Endothelial cell of umbilical vein (primary cell): ENCODE data around the gene ARSB. TPM values are rescaled to one million over a fixed set of nuclear protein-coding genes. Genes with fewer than 3 reads are reported as not detected.

Experiments used
- BruUV-seq: library from RNA; stranded (reverse); fragments of 400-500 nt; replicated peaks from 2 replicates; lab custom pipeline; 2021; lab: Mats Ljungman, UMichigan
- CTCF ChIA-PET: fragments of 300-600, 350-600 bp; sonication (Branson Sonifier 250); formaldehyde crosslinking; loops from one replicate; lab custom pipeline; 2021; ENCODE audit warnings: antibody characterized with exemption, inconsistent platforms; lab: Charles Lee
- POLR2A ChIA-PET: fragments of 300-600, 350-600 bp; sonication (Branson Sonifier 250); formaldehyde crosslinking; loops from one replicate; lab custom pipeline; 2021; ENCODE audit warnings: antibody characterized with exemption, inconsistent platforms; lab: Charles Lee
- DNase-seq: peaks from one replicate; pipeline ENCODE4 v3.0.0-alpha.2; 2011; ENCODE audit warnings: low read depth, low spot score
- FAIRE-seq: peaks from 2 replicates; lab custom pipeline; 2011; peaks lifted over from hg19 to GRCh38; lab: Jason Lieb, UNC
- H2AFZ ChIP-seq: 2 replicates; pipeline ENCODE4 v1.6.0; 2012; ENCODE audit warnings: low read depth, low read length, control low read depth, inconsistent platforms
- H3K27ac ChIP-seq: 2 replicates; pipeline ENCODE4 v1.5.1; 2011; ENCODE audit warnings: low read depth, mild to moderate bottlenecking, control low read depth, low read length, moderate library complexity; ENCODE audit not compliant: insufficient read depth
- H3K27me3 ChIP-seq, 2 experiments: 2 replicates each; pipeline versions ENCODE4 v1.6.0 to v1.6.1; 2011; ENCODE audit warnings: low read length in 2 of 2, mixed read lengths in 1 of 2; ENCODE audit not compliant: control insufficient read depth in 2 of 2, insufficient read depth in 2 of 2
- H3K36me3 ChIP-seq, 2 experiments: 2 replicates in 1 of 2; 3 replicates in 1 of 2; pipeline ENCODE4 v1.5.1; 2011; ENCODE audit warnings: low read length in 2 of 2, mild to moderate bottlenecking in 1 of 2, moderate library complexity in 1 of 2; ENCODE audit not compliant: control insufficient read depth in 2 of 2, insufficient read depth in 2 of 2; ENCODE audit errors: extremely low read depth in 1 of 2
- H3K4me1 ChIP-seq: 3 replicates; pipeline ENCODE4 v1.5.1; 2011; ENCODE audit warnings: mild to moderate bottlenecking, low read length; ENCODE audit not compliant: control insufficient read depth, insufficient read depth; ENCODE audit errors: extremely low read depth
- H3K4me2 ChIP-seq: 2 replicates; pipeline ENCODE4 v1.6.1; 2011; ENCODE audit warnings: low read length, control low read depth, mixed read lengths; ENCODE audit not compliant: insufficient read depth
- H3K4me3 ChIP-seq, 3 experiments: fragments of 200-600 bp in 1 of 3; sonication (generic), shearing (Covaris generic) in 1 of 3; replicated peaks in 1 of 3; 2 replicates each; pipeline ENCODE4 v1.5.1; 2011 to 2016; ENCODE audit warnings: control low read depth in 3 of 3, low read length in 3 of 3, mild to moderate bottlenecking in 2 of 3, inconsistent platforms in 1 of 3, low read depth in 1 of 3, moderate library complexity in 1 of 3; ENCODE audit not compliant: insufficient read depth in 1 of 3
- H3K79me2 ChIP-seq: 2 replicates; pipeline ENCODE4 v1.6.0; 2012; ENCODE audit warnings: low read length, inconsistent platforms; ENCODE audit not compliant: control insufficient read depth, insufficient read depth
- H3K9ac ChIP-seq: replicated peaks from 2 replicates; pipeline ENCODE3; 2011; ENCODE audit warnings: low read length, control low read depth; ENCODE audit not compliant: insufficient read depth; ENCODE audit errors: extremely low read depth
- H3K9me1 ChIP-seq: replicated peaks from 3 replicates; pipeline ENCODE4 v1.6.0; 2011; ENCODE audit warnings: mild to moderate bottlenecking, low read length; ENCODE audit not compliant: control insufficient read depth, insufficient read depth; ENCODE audit errors: extremely low read depth
- H3K9me3 ChIP-seq: replicated peaks from 2 replicates; pipeline ENCODE4 v1.5.1; 2012; ENCODE audit warnings: low read length, inconsistent platforms; ENCODE audit not compliant: control insufficient read depth, insufficient read depth
- H4K20me1 ChIP-seq: replicated peaks from 2 replicates; pipeline ENCODE3; 2011; ENCODE audit warnings: mild to moderate bottlenecking, low read length; ENCODE audit not compliant: control insufficient read depth, insufficient read depth; ENCODE audit errors: extremely low read depth
- EZH2 ChIP-seq: IDR thresholded peaks from 2 replicates; pipeline ENCODE4 v1.6.1; 2012; ENCODE audit warnings: borderline replicate concordance, low read depth, mild to moderate bottlenecking, moderate library complexity, low read length, inconsistent platforms; ENCODE audit not compliant: severe bottlenecking
- FOS ChIP-seq: IDR thresholded peaks from 2 replicates; pipeline ENCODE4 v1.6.1; 2011; ENCODE audit warnings: mild to moderate bottlenecking, low read length, moderate library complexity, borderline replicate concordance; ENCODE audit not compliant: insufficient read depth
- GATA2 ChIP-seq: IDR thresholded peaks from 2 replicates; pipeline ENCODE4 v1.7.0; 2011; ENCODE audit warnings: low read depth, mild to moderate bottlenecking, moderate library complexity, mixed read lengths, low read length; ENCODE audit not compliant: insufficient read length, insufficient read depth
- JUN ChIP-seq: IDR thresholded peaks from 2 replicates; pipeline ENCODE4 v1.6.1; 2011; ENCODE audit warnings: borderline replicate concordance, low read depth; ENCODE audit not compliant: insufficient read length, insufficient read depth
- MYC ChIP-seq: IDR thresholded peaks from one replicate; pipeline ENCODE4 v1.6.1; 2011; ENCODE audit warnings: mild to moderate bottlenecking, low read depth, low read length
- POLR2A ChIP-seq: IDR thresholded peaks from 2 replicates; pipeline ENCODE4 v1.6.1; 2012; ENCODE audit warnings: low read depth, mild to moderate bottlenecking, control low read depth, low read length
- POLR2AphosphoS5 ChIP-seq: IDR thresholded peaks from 2 replicates; pipeline ENCODE4 v1.6.1; 2012; ENCODE audit warnings: low read depth, mild to moderate bottlenecking, control low read depth, low read length, moderate library complexity; ENCODE audit not compliant: insufficient read depth
- dilution Hi-C: fragments of 300-500 bp; cut with MboI; formaldehyde crosslinking; loops from one replicate; pipeline ENCODE4 v1.15.0; 2019; ENCODE audit warnings: low sequenced_read_pairs; ENCODE audit not compliant: extremely low pct_ligation_motif_present
- intact Hi-C: fragments of 100-400 bp; cut with micrococcal nuclease; formaldehyde crosslinking; loops from one replicate; pipeline ENCODE4 v1.10.0; 2022
- polyA plus RNA-seq, 4 experiments: library from polyadenylated mRNA; depleted of rRNA in 3 of 4; stranded (reverse) in 3 of 4; unstranded in 1 of 4; fragments of >200 nt; gene quantifications; 2 replicates each; pipeline versions ENCODE4 v1.2.1 to v1.2.3, GENCODE V29; 2011 to 2012; ENCODE audit warnings: missing spikeins in 1 of 4
- total RNA-seq: library from RNA; stranded (reverse); gene quantifications from 2 replicates; pipeline ENCODE4 v1.2.3, GENCODE V29; 2021
- TF ChIP-seq, protein P1 (sequence below): IDR thresholded peaks from 2 replicates; pipeline ENCODE4 v1.6.1; 2011; ENCODE audit not compliant: insufficient read depth, insufficient read length
- TF ChIP-seq, protein P2 (sequence below), 2 donors: IDR thresholded peaks; 1 replicate in 1 of 2; 2 replicates in 1 of 2; pipeline ENCODE4 v1.5.1; 2011; ENCODE audit warnings: low read length in 2 of 2, mild to moderate bottlenecking in 2 of 2, moderate library complexity in 2 of 2, control low read depth in 1 of 2, inconsistent platforms in 1 of 2, low read depth in 1 of 2; ENCODE audit not compliant: insufficient read depth in 1 of 2; ENCODE audit errors: extremely low read depth in 1 of 2

Gene ARSB
- total and polyA plus RNA-seq, 2 donors (not counting 3 experiments of a cell fraction or from before 2014, with no cell fraction given) = 17.2 to 25.8 TPM

DNA sequence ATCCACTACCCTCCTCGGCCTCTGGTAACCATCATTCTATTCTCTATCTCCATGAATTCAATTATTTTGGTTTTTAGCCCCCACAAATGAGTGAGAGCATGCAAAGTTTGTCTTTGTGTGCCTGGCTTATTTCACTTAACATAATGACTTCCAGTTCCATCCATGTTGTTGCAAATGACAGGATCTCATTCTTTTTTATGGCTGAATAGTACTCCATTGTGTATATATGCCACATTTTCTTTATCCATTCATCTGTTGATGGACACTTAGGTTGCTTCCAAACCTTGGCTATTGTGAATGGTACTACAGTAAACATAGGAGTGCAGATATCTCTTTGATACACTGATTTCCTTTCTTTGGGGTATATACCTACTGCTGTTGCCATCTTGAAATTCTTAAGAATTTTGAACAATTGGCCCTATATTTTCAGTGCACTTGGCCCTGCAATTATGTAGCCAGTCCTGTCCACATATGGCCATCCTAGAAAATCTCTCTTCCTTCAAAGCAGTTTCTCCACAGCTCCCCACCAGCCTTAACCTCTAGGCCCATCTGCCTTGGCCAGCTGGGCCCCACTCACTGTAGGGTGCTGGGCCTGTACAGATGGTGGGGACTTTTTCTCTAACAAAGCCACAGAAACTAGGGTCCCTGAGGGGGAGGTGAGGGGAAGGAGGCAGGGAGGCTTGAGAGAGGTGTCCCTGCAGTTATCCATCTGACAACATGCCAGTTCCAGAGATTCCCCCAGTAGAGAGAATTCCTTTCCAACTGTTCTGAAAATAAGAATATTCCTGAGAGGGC lies 254.6 kb downstream of the ARSB start:
- Histone ChIP-seq H3K27me3 (no peaks in the 10 kb centered on the region), H3K36me3 (no peaks in the 10 kb centered on the region), H3K79me2 (no peaks in the 10 kb centered on the region), H3K4me2 (no peak overlapping the region), H3K4me1 (no peaks in the 10 kb centered on the region), H2AFZ (no peak overlapping the region), H3K4me3 (no peak overlapping the region), H3K9ac (no peak overlapping the region), H3K27ac (no peak overlapping the region), H4K20me1 (no peaks in the 10 kb centered on the region), H3K9me3 (no peaks in the 10 kb centered on the region), H3K9me1 (no peaks in the 10 kb centered on the region)
- no TSS peak for BruUV-seq
- FAIRE-seq (no peak), DNase-seq (no peak)
- ChIA-PET CTCF (no interaction called here), POLR2A (no interaction called here)
- dilution Hi-C loops (no loop called here), intact Hi-C loops (no loop called here)
- no peak for TF ChIP-seq POLR2AphosphoS5
- TF ChIP-seq, protein P1, sequence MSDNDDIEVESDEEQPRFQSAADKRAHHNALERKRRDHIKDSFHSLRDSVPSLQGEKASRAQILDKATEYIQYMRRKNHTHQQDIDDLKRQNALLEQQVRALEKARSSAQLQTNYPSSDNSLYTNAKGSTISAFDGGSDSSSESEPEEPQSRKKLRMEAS = no peak
- TF ChIP-seq JUN = no peak
- no peak for TF ChIP-seq EZH2
- TF ChIP-seq FOS = no peak
- no peak for TF ChIP-seq MYC
- TF ChIP-seq, protein P2, sequence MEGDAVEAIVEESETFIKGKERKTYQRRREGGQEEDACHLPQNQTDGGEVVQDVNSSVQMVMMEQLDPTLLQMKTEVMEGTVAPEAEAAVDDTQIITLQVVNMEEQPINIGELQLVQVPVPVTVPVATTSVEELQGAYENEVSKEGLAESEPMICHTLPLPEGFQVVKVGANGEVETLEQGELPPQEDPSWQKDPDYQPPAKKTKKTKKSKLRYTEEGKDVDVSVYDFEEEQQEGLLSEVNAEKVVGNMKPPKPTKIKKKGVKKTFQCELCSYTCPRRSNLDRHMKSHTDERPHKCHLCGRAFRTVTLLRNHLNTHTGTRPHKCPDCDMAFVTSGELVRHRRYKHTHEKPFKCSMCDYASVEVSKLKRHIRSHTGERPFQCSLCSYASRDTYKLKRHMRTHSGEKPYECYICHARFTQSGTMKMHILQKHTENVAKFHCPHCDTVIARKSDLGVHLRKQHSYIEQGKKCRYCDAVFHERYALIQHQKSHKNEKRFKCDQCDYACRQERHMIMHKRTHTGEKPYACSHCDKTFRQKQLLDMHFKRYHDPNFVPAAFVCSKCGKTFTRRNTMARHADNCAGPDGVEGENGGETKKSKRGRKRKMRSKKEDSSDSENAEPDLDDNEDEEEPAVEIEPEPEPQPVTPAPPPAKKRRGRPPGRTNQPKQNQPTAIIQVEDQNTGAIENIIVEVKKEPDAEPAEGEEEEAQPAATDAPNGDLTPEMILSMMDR (IDR thresholded peaks at IDR 0.05; ENCODE audit: extremely low read depth in 1 of 2, insufficient read depth in 1 of 2, low read depth in 1 of 2, low read length in 2 of 2) = no peak
- no peak for TF ChIP-seq POLR2A
- no peak for TF ChIP-seq GATA2
